Right kidney (tissue), 1 donor: ENCODE data around the gene ARL15.
A peak's percentile ranks its signal among the peaks of the same experiment; 100 is the strongest.

Source experiments
- DNase-seq: peaks from one replicate; pipeline ENCODE4 v3.0.0-alpha.2; 2016

ARL15 gene

GRCh38 chr5:54206580-54207229, 103.7 kb downstream of the ARL15 start:
- no peak for DNase-seq

DNA sequence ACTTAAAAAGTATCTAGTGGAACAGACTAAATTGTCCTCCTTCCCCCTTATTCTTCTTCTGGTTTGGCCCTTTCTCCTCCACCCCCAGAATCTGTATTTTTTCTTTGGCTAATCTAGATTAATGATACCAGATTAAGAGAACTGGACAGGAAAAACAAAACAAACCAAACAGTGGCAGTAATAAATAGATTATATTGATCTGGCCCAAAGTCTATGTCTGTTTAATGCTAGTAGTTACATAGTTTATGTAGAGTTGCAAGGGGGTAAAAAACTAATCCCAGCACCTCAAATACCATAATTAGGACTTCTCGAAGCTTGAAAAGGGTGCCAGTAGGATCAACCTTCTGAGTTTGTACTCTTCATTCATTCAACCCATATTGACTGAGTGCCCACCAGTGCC, 104.5 kb downstream of the ARL15 start:
- no peak for DNase-seq

- no peak for DNase-seq
Measured at GRCh38 chr5:54205453-54205852, 104.9 kb downstream of the ARL15 start.

DNA sequence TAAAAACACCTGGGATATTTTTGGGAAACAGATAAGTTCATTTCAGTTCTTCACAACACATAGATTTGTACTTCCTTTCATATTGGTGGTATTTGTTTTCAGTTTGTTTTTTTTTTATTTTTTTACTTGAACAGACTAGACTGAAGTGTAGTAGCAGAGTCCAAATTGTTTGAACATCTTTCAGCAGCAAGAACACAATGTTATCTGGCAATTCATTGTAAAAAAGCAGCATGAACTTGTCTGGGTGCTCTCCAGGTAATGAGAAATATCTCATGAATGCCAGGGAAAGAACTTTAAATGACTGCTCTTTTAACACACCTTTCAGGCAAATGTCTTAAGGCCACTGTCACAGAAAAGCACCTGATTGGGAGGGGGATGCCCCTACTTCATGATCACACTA, 113.4 kb downstream of the ARL15 start:
- DNase-seq, result no peak

DNA sequence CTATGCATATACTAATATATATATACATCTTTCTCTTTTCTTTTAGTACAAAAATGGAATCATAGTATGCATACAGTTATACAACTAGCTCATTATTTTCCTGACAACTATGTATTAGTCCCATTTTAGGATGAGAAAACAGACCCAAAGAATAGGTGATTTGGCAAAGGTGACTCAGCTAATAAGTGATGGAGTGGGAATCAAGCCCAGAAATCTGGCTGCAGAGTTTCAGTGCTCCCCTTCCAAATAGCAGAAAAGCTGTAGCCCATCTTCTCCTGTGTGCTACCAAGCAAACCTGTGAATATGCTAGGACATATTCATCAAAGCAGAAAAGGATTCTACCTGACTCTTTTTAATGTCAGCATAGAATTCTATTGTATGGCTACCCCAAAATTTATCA, 114.7 kb downstream of the ARL15 start:
- DNase-seq, result no peak

DNA sequence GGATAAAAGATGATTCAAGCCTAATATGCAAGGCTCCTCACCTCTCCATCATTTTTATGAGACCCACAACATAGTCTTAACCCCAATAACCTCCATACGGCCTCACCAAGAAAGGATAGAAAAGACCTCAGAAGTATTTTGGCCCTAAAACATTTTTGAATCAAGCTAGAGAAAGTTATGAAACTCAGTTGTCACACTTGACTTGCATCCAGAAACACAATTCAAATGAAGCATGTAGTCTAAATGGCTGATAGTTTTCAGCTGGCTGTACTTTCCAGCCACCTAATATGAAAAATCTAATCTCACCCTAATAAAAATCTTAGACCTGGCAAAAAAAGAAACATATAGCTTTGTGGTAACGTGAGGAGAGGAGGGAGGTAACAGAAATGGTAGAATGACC, 116.1 kb downstream of the ARL15 start:
- no peak for DNase-seq

GRCh38 chr5:54187694-54188093, 122.7 kb downstream of the ARL15 start:
- no peak for DNase-seq

DNA sequence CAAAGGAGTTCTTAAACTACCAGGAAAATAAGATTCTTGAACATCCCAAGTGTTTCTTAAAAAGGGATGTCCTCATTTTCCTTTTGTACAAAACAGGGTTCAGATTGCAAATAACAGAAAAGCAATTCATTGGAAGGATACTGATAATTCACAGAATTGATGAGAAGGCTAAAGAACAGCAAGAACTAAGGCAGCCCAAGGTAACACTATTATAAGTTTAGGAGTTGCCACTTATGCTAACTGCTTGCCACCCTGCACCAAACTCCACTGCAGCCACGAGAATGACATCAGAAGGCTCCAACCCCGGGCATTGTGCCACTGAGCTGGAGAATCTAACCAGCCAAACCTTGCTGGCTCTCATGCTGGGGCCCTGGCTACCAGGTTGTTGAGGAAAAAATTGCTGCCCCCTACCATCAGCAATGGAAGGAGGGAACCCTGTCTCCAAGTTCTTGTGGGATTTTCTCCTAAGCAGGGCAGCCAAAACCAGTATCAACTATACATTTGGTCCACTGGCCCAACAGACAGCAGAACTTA, 123.4 kb downstream of the ARL15 start:
- DNase-seq, result no peak

- DNase-seq, result no peak
Measured at GRCh38 chr5:54186108-54186507, 124.3 kb downstream of the ARL15 start.

DNA sequence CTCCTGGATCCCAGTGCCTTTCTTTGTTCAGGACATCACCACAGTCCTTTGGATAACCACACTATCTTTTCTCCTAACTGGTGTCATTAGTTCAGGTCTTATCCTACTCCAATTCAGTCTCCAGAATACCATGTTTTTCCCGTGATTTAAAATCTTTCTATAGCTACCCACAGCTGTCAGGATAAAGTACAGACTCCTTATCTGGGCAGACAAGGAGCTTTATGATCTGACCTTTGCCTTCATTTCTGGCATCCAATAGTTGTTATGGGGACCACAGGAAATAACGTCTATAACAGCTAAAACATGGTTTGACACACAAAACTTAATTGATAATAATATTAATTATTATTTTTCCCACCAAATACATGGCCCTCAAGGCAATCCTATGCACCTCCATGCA, 125.6 kb downstream of the ARL15 start:
- DNase-seq, result no peak

GRCh38 chr5:54180630-54181031, 129.7 kb downstream of the ARL15 start:
- peak; percentile 39 for DNase-seq

GRCh38 chr5:54178991-54179390, 131.4 kb downstream of the ARL15 start:
- DNase-seq, result no peak

GRCh38 chr5:54178207-54178606, 132.2 kb downstream of the ARL15 start:
- DNase-seq, result no peak

DNA sequence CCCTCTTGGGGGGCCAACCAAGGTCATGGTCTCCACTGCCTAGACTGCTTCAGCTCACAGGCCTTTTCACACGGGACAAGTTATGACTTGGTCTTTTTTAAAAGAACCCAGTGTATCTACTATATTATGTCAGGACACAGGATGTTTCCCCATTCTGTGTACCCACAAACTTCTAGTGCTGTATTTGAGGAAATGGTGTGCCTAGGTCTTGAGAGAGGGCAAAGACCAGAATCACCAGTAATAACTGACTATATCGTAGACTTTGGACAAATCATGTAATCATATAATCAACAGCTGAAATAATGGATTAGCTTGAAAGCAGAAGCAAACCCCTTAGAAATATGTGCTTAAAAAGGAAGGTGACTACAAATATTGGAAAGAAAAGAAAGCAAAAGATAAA, 133.3 kb downstream of the ARL15 start:
- DNase-seq, result no peak

DNA sequence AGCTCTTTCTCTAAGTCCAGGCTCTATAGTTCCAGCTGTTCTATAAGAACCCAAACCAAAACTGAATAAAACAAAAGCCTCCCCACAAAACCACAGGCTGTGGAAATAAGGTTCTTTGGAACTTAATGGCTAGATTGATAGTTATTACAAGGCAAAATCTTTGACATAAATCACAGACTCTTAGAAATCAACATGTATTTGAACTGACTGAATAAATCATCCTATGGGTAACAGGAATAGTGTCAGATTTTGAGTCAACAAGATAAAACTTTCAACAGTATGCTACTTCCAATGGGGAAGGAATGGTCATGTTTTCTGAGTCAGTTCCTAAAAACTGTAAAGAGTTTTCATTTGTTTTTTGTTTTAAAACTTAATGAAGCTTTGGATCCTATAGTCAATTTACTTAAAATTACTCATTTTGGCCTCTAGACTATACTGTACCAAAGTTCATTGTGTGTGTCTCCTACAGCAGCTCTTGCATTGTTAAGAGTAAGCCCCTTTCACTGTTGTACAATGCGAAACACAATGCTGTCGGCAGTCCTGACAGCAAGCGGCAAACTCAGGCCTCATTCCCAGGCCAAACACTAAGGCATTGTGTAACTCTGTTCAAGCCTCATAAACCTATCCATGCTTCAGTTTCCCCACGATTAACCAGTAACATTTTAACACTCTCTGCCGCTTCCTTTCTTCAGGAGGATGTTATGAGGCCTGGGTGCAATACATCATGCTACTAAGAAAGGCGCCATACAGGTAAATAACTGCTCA, 134.1 kb downstream of the ARL15 start:
- no peak for DNase-seq

GRCh38 chr5:54173251-54173650, 137.1 kb downstream of the ARL15 start:
- DNase-seq, result no peak

GRCh38 chr5:54171645-54172384, 138.6 kb downstream of the ARL15 start:
- DNase-seq, result no peak

DNA sequence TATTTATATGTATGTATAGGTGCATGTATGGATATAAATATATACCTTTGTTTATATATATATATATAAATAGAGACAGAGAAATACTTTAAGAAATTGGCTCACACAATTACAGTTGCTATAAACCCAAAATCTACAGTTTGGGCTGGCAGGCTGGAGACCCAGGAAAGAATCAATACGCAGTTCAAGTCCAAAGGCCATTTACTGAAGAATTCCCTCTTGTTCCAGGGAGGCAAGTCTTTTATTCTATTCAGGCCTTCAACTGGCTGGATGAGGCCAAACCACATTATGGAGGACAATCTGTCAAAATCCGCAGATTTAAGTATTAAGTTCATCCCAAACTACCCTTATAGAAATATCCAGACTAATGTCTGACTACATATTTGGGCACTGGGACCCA, 144.7 kb downstream of the ARL15 start:
- no peak for DNase-seq

DNA sequence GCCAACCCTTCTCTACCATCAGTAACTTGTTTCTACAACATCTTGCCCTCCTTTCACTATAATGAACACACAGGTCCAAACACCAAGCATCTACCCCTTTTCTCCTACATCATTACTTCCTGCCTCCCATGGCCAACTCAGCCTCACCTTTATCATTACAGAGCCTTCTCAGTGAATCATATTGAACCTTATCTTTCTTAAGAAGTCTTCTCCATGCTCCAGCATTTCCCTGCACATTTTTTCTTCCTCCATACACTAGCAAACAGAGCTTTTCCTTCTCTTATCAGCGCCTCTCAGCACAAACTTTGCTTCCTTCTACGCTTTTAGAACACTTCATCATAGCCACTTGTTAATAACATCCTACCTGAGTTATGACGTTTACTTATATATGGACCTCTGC, 148.2 kb downstream of the ARL15 start:
- DNase-seq, result no peak

GRCh38 chr5:54160329-54160728, 150.0 kb downstream of the ARL15 start:
- no peak for DNase-seq

- no peak for DNase-seq
Measured at GRCh38 chr5:54159893-54160195, 150.5 kb downstream of the ARL15 start.

DNA sequence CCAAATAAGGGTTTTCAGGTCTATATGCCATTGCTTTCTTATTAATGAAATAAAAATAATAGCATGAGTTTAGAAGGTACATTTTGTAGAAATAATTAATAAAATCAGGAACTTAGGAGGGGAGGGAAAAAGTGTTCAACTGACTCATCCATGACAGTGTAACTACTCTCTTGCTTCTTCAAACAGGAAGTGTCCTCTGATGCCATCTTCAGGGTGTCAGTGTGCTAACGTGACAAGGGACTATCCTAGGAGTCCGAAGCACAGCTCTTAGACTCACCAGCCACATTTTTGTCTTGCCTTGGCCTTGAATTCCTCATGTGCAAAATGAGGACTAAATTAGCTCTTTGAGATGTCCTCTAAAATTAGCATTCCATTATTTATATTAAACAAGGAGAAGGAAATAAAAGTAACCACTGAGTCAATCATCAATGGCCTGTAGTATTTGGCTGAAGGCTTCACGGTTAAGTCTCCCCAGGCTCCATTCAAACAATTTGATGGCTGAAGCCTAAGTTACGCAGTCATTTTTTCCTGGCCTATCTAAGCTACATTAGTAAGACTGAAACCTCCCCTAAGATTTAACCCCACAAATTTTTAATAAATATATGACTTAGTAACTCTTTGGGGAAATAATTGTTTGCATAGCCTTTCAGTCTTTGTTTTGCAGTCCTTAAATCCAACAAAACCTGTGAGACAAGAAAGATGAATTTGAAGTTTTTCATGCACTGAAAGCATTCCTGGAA, 151.1 kb downstream of the ARL15 start:
- no peak for DNase-seq

DNA sequence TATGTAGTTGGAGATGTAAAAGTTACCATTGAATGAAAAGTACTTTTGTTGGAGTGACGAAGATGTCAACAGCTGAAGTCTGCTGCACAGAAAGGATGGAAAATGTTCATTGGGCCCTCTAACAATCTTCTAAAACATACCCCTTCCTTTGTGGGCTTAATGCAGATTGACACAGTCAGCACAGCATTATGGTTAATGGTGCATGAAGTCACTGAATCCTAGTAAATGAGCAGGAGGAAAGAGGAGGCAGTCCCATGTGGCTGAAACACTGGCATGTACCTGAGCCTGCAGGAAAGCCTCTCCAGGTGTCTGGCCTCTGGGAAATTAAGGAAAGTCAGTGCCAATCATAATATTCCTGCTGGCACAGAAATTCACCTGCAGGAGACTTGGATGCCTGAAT, 153.8 kb downstream of the ARL15 start:
- DNase-seq, result no peak
